ENCODE measurements around the gene COX5B. TPM values are rescaled to one million over a fixed set of nuclear protein-coding genes. Genes with fewer than 3 reads are reported as not detected.

Gene COX5B
- total and polyA plus RNA-seq, 9 of the 15 experiments (the other 6 are each of a cell fraction or from before 2014, with no cell fraction given), result 154 to 1,424 (median 487) TPM

DNA sequence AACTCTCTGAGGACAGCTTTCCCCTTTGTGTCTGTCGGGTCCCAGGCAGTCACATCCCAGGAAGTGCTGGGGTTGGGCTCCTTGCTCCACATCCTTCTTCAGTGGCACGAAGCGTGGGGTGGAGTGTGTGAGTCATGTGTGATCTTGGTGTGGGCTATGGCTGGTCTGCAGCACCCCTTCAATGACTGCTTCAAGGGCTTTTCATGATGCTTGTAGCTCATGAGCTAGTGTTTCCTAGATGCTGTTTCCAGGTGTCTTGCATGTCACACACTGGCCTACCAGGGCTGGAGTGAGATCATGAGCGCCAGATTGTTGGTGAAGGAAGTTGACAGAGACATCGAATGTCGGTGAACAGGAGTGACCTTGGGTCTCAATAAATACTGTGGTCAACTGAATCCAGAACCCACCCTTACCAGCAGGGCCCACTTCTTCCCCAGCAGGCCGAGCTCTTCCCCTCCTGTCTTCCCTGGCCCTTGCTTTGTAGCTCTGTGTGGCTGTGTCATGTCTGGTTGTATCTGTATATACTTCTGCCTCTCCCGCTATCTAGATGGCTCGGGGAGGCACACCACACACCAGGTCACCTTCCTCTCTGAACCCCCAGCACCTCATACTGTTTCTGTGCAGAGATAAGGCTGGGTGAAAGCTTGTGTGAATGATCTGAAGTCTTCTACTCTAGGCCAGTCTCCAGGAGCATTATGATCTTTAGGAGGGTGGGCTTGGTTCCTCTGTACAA is 27.5 kb downstream of the COX5B start (continued):
- TF ChIP-seq, protein P1, sequence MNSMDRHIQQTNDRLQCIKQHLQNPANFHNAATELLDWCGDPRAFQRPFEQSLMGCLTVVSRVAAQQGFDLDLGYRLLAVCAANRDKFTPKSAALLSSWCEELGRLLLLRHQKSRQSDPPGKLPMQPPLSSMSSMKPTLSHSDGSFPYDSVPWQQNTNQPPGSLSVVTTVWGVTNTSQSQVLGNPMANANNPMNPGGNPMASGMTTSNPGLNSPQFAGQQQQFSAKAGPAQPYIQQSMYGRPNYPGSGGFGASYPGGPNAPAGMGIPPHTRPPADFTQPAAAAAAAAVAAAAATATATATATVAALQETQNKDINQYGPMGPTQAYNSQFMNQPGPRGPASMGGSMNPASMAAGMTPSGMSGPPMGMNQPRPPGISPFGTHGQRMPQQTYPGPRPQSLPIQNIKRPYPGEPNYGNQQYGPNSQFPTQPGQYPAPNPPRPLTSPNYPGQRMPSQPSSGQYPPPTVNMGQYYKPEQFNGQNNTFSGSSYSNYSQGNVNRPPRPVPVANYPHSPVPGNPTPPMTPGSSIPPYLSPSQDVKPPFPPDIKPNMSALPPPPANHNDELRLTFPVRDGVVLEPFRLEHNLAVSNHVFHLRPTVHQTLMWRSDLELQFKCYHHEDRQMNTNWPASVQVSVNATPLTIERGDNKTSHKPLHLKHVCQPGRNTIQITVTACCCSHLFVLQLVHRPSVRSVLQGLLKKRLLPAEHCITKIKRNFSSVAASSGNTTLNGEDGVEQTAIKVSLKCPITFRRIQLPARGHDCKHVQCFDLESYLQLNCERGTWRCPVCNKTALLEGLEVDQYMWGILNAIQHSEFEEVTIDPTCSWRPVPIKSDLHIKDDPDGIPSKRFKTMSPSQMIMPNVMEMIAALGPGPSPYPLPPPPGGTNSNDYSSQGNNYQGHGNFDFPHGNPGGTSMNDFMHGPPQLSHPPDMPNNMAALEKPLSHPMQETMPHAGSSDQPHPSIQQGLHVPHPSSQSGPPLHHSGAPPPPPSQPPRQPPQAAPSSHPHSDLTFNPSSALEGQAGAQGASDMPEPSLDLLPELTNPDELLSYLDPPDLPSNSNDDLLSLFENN (IDR thresholded peaks at IDR 0.05; ENCODE audit: low read depth in 2 of 2, low read length in 2 of 2), result no peak
- TF ChIP-seq, protein P2, sequence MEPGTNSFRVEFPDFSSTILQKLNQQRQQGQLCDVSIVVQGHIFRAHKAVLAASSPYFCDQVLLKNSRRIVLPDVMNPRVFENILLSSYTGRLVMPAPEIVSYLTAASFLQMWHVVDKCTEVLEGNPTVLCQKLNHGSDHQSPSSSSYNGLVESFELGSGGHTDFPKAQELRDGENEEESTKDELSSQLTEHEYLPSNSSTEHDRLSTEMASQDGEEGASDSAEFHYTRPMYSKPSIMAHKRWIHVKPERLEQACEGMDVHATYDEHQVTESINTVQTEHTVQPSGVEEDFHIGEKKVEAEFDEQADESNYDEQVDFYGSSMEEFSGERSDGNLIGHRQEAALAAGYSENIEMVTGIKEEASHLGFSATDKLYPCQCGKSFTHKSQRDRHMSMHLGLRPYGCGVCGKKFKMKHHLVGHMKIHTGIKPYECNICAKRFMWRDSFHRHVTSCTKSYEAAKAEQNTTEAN (CRISPR knock-in tag; IDR thresholded peaks at IDR 0.05), result no peak
- no peak for TF ChIP-seq MAFF (IDR thresholded peaks at IDR 0.05; ENCODE audit: low read length)
- TF ChIP-seq SAP30 (IDR thresholded peaks at IDR 0.05; ENCODE audit: borderline replicate concordance, insufficient read depth, low read depth, low read length, poor library complexity, severe bottlenecking), result no peak
- TF ChIP-seq TCF3 (CRISPR knock-in tag; IDR thresholded peaks at IDR 0.05), result peak; percentile 63
- 0 out of 2 replicates have a peak, but pooled peaks have one; percentile 3 for TF ChIP-seq MAFK (IDR thresholded peaks at IDR 0.05; ENCODE audit: low read length)
- TF ChIP-seq ZC3H8 (IDR thresholded peaks at IDR 0.05), result no peak
- TF ChIP-seq FOXK1 (CRISPR knock-in tag; IDR thresholded peaks at IDR 0.05; ENCODE audit: borderline replicate concordance), result 0 out of 2 replicates have a peak, but pooled peaks have one; percentile 69
- TF ChIP-seq, protein P3, sequence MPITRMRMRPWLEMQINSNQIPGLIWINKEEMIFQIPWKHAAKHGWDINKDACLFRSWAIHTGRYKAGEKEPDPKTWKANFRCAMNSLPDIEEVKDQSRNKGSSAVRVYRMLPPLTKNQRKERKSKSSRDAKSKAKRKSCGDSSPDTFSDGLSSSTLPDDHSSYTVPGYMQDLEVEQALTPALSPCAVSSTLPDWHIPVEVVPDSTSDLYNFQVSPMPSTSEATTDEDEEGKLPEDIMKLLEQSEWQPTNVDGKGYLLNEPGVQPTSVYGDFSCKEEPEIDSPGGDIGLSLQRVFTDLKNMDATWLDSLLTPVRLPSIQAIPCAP (CRISPR knock-in tag; IDR thresholded peaks at IDR 0.05; ENCODE audit: borderline replicate concordance), result no peak
- no peak for TF ChIP-seq POLR3G (IDR thresholded peaks at IDR 0.05; ENCODE audit: extremely low read depth, insufficient read length, insufficient replicate concordance)
- peak; percentile 71 for TF ChIP-seq ARID1B (IDR thresholded peaks at IDR 0.05)
- TF ChIP-seq, protein P4, sequence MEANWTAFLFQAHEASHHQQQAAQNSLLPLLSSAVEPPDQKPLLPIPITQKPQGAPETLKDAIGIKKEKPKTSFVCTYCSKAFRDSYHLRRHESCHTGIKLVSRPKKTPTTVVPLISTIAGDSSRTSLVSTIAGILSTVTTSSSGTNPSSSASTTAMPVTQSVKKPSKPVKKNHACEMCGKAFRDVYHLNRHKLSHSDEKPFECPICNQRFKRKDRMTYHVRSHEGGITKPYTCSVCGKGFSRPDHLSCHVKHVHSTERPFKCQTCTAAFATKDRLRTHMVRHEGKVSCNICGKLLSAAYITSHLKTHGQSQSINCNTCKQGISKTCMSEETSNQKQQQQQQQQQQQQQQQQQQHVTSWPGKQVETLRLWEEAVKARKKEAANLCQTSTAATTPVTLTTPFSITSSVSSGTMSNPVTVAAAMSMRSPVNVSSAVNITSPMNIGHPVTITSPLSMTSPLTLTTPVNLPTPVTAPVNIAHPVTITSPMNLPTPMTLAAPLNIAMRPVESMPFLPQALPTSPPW (CRISPR knock-in tag; IDR thresholded peaks at IDR 0.05), result peak; percentile 9
- peak; percentile 57 for TF ChIP-seq BHLHE40 (IDR thresholded peaks at IDR 0.05; ENCODE audit: low read length)
- TF ChIP-seq RNF2 (IDR thresholded peaks at IDR 0.05), result peak; percentile 43; the same call in 1 of the 2 replicates
- TF ChIP-seq NFATC3 (IDR thresholded peaks at IDR 0.05), result no peak
- no peak for TF ChIP-seq KDM1A (IDR thresholded peaks at IDR 0.05)
- TF ChIP-seq PHF8 (IDR thresholded peaks at IDR 0.05; ENCODE audit: borderline replicate concordance, low read length), result peak; percentile 21; the same call in 1 of the 2 replicates
- no peak for TF ChIP-seq ZNF354B (CRISPR knock-in tag; IDR thresholded peaks at IDR 0.05)
- TF ChIP-seq ATF1 (CRISPR knock-in tag; IDR thresholded peaks at IDR 0.05), result no peak
- TF ChIP-seq ATF1 (tag; IDR thresholded peaks at IDR 0.05), result peak; percentile 13; the same call in 1 of the 2 replicates
- TF ChIP-seq ERF (CRISPR knock-in tag; IDR thresholded peaks at IDR 0.05), result no peak
- no peak for TF ChIP-seq LARP7 (IDR thresholded peaks at IDR 0.05)

Data from K562 (cell line).